Thyroid gland (tissue), 4 donors: Measurements from ENCODE around the gene CHSY1.

Source experiments
- CTCF ChIP-seq, 6 experiments: fragments of 200-600 bp in 3 of 6; fragments of 450-650 bp in 3 of 6; sonication (generic) in 3 of 6; IDR thresholded peaks; one replicate each; pipeline ENCODE4 v1.5.1; 2016 to 2019; ENCODE audit warnings: antibody characterized with exemption in 6 of 6, mild to moderate bottlenecking in 2 of 6, inconsistent platforms in 1 of 6, moderate library complexity in 1 of 6
- POLR2A ChIP-seq, 2 donors: fragments of 450-650 bp; IDR thresholded peaks; one replicate each; pipeline ENCODE4 v1.6.1; 2017; ENCODE audit warnings: antibody characterized with exemption in 2 of 2, mild to moderate bottlenecking in 2 of 2, moderate library complexity in 1 of 2

GRCh38 chr15:101185770-101186169 lies 66.1 kb downstream of the CHSY1 start:
- TF ChIP-seq CTCF (IDR thresholded peaks at IDR 0.05) = no peak
- no peak for TF ChIP-seq POLR2A (IDR thresholded peaks at IDR 0.05)
